ENCODE results near the gene MAD2L1BP. TPM values are rescaled to one million over a fixed set of nuclear protein-coding genes. Genes with fewer than 3 reads are reported as not detected.

The MAD2L1BP gene
- total and polyA plus RNA-seq, 2 of the 4 experiments (the other 2 are of a cell fraction) = 28.1 to 50.2 TPM

DNA sequence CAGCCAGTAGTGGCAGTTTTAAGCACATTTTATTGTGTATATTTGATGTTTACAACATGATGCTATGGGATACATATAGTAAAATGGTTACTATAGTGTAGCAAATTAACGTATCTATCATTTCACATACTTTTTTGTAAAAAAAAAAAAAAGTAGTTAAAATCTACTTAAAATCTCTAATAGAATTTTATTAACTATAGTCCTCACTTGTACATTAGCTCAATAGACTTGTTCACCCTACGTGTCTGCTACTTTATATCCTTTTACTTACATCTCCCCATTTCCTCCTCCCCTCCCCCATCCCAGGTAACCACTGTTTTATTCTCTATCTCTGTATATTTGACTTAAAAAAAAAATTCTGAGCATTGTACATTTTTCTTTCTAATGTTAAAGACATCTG, 29.6 kb upstream of the MAD2L1BP start:
- Histone ChIP-seq H2AK9ac (replicated peaks; ENCODE audit: low read depth, low read length, poor library complexity) (no peak overlapping the region), H3K4me1 (ENCODE audit: control insufficient read depth, insufficient read depth, low read length) (no peaks in the 10 kb centered on the region), H3K79me1 (ENCODE audit: low read depth in 1 of 2, low read length in 2 of 2) (peaks cover 3 to 11% of the 10 kb centered on the region in 2 experiments), H2BK20ac (ENCODE audit: low read depth, low read length) (no peak overlapping the region), H2AFZ (replicated peaks; ENCODE audit: low read length, poor library complexity) (no peak overlapping the region), H3K18ac (ENCODE audit: low read depth, low read length) (no peak overlapping the region), H4K91ac (ENCODE audit: insufficient read depth, low read depth, low read length) (no peak overlapping the region), H3K56ac (ENCODE audit: extremely low read depth, insufficient read depth, low read length) (no peak overlapping the region), H2BK5ac (ENCODE audit: low read depth, low read length, poor library complexity, severe bottlenecking) (no peak overlapping the region), H3K4me2 (ENCODE audit: low read depth, low read length) (no peak overlapping the region), H3K9ac (ENCODE audit: low read depth, low read length) (no peak overlapping the region), H3K27me3 (ENCODE audit: control insufficient read depth, insufficient read depth, low read length) (no peaks in the 10 kb centered on the region), H3K27ac (ENCODE audit: insufficient read depth, low read length) (no peak overlapping the region), H2AK5ac (ENCODE audit: low read depth, low read length) (no peak overlapping the region), H4K20me1 (ENCODE audit: insufficient read depth, low read length) (peaks cover 4% of the 10 kb centered on the region; the same call in 1 of the 2 replicates), H2BK15ac (ENCODE audit: low read depth, low read length) (no peak overlapping the region), H4K8ac (ENCODE audit: low read depth in 2 of 2, low read length in 2 of 2) (no peak overlapping the region), H3K36me3 (ENCODE audit: control insufficient read depth, insufficient read depth, low read length) (peaks cover 22% of the 10 kb centered on the region), H3K4me3 (ENCODE audit: insufficient read depth, low read depth, low read length) (no peak overlapping the region), H3K23ac (ENCODE audit: low read depth, low read length) (no peak overlapping the region), H4K5ac (ENCODE audit: low read depth, low read length) (no peak overlapping the region), H3K9me3 (ENCODE audit: control insufficient read depth, insufficient read depth, low read length) (no peaks in the 10 kb centered on the region), H2BK120ac (ENCODE audit: low read depth, low read length) (no peak overlapping the region), H3K4ac (ENCODE audit: low read depth, low read length) (no peak overlapping the region), H3K9me1 (ENCODE audit: insufficient read depth, low read length) (no peaks in the 10 kb centered on the region), H3K14ac (replicated peaks; ENCODE audit: low read depth, low read length) (no peak overlapping the region)
- ChIA-PET CTCF (interaction anchor here (0.6 to 0.7 kb wide), 3 partner anchors 336 to 923 kb away, joined by 4 to 6 read pairs (median 4); no protein-coding TSS in a partner anchor), POLR2A (ENCODE audit: unreplicated experiment) (no interaction called here)
- no peak for DNase-seq
- no peak for ATAC-seq (ENCODE audit: low read depth)
- BruUV-seq (replicated peaks) = no TSS peak
- in situ Hi-C loops (cut with MboI; ENCODE audit: low sequenced_read_pairs) = loop anchor here (10.0 kb wide), 1 partner anchor 469 kb away; no protein-coding TSS in a partner anchor
- no CpG with 5 or more reads among the region's 2 CpGs for WGBS, 2 experiments (ENCODE audit: extremely low coverage in 2 of 2, insufficient read length in 1 of 2)
- intact Hi-C loops (cut with micrococcal nuclease) = no loop called here
- dilution Hi-C loops (cut with HindIII; ENCODE audit: low sequenced_read_pairs, unreplicated experiment) = no loop called here
- TF ChIP-seq SMC3 (IDR thresholded peaks at IDR 0.05; ENCODE audit: low read depth, low read length) (no peak), MAFK (IDR thresholded peaks at IDR 0.05; ENCODE audit: low read depth, low read length) (no peak), FOS (IDR thresholded peaks at IDR 0.05; ENCODE audit: low read depth, low read length) (no peak), RFX5 (IDR thresholded peaks at IDR 0.05; ENCODE audit: low read depth, low read length) (no peak), POLR2A (IDR thresholded peaks at IDR 0.05; ENCODE audit: low read depth, low read length) (no peak), BHLHE40 (IDR thresholded peaks at IDR 0.05; ENCODE audit: low read depth, low read length) (no peak), MXI1 (IDR thresholded peaks at IDR 0.05; ENCODE audit: borderline replicate concordance, low read depth, low read length) (no peak), CEBPB (IDR thresholded peaks at IDR 0.05; ENCODE audit: low read depth, low read length) (no peak), RCOR1 (IDR thresholded peaks at IDR 0.05; ENCODE audit: insufficient replicate concordance, low read length) (no peak), RAD21 (IDR thresholded peaks at IDR 0.05; ENCODE audit: low read length) (no peak), CHD1 (IDR thresholded peaks at IDR 0.05; ENCODE audit: low read depth, low read length) (no peak), MAZ (IDR thresholded peaks at IDR 0.05; ENCODE audit: borderline replicate concordance, low read depth, low read length) (no peak), NFE2L2 (IDR thresholded peaks at IDR 0.05; ENCODE audit: low read depth, low read length) (no peak)
- TF ChIP-seq, protein P1, sequence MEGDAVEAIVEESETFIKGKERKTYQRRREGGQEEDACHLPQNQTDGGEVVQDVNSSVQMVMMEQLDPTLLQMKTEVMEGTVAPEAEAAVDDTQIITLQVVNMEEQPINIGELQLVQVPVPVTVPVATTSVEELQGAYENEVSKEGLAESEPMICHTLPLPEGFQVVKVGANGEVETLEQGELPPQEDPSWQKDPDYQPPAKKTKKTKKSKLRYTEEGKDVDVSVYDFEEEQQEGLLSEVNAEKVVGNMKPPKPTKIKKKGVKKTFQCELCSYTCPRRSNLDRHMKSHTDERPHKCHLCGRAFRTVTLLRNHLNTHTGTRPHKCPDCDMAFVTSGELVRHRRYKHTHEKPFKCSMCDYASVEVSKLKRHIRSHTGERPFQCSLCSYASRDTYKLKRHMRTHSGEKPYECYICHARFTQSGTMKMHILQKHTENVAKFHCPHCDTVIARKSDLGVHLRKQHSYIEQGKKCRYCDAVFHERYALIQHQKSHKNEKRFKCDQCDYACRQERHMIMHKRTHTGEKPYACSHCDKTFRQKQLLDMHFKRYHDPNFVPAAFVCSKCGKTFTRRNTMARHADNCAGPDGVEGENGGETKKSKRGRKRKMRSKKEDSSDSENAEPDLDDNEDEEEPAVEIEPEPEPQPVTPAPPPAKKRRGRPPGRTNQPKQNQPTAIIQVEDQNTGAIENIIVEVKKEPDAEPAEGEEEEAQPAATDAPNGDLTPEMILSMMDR (conservative IDR thresholded peaks at IDR 0.05; ENCODE audit: low read depth, low read length) = no peak
- TF ChIP-seq, protein P2, sequence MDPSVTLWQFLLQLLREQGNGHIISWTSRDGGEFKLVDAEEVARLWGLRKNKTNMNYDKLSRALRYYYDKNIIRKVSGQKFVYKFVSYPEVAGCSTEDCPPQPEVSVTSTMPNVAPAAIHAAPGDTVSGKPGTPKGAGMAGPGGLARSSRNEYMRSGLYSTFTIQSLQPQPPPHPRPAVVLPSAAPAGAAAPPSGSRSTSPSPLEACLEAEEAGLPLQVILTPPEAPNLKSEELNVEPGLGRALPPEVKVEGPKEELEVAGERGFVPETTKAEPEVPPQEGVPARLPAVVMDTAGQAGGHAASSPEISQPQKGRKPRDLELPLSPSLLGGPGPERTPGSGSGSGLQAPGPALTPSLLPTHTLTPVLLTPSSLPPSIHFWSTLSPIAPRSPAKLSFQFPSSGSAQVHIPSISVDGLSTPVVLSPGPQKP (IDR thresholded peaks at IDR 0.05; ENCODE audit: borderline replicate concordance, low read depth, low read length) = no peak
- TF ChIP-seq, protein P3, sequence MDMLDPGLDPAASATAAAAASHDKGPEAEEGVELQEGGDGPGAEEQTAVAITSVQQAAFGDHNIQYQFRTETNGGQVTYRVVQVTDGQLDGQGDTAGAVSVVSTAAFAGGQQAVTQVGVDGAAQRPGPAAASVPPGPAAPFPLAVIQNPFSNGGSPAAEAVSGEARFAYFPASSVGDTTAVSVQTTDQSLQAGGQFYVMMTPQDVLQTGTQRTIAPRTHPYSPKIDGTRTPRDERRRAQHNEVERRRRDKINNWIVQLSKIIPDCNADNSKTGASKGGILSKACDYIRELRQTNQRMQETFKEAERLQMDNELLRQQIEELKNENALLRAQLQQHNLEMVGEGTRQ (IDR thresholded peaks at IDR 0.05; ENCODE audit: low read depth, low read length) = no peak

Measured in IMR-90 (cell line).